ENCODE results near the gene UNC5A. TPM values are rescaled to one million over a fixed set of nuclear protein-coding genes. Genes with fewer than 3 reads are reported as not detected.

Gene UNC5A
- total and polyA plus RNA-seq, 2 of the 8 experiments (the other 6 are each of a cell fraction or from before 2014, with no cell fraction given): 4.0 to 7.6 TPM

DNA sequence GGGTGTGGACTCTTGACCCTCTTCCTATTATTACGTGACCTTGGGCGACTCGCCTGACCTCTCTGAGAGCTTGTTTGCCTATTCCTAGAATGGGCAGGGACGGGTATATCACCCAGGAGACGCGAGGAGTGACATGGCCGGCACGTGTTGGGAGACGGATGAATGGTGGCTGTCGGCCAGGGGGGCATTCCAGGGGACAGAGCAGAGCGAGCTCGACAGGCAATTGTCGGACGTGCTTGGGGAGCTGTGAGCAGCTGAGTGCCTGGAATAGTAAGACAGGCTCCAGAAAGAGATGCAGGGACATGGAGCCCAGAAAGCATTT lies 29.3 kb upstream of the UNC5A start:
- H3K9ac ChIP-seq (replicated peaks in 1 of 4; ENCODE audit: extremely low read depth in 1 of 4, low read depth in 3 of 4, low read length in 3 of 4): no peak overlapping the region
- H4K8ac ChIP-seq (ENCODE audit: extremely low read depth, insufficient read depth, low read length): peak overlapping the region; percentile 30; the same call in 1 of the 2 replicates
- no peak overlapping the region for H3K27ac ChIP-seq (ENCODE audit: low read depth, low read length)
- H3K27me3 ChIP-seq (replicated peaks in 1 of 4; ENCODE audit: control insufficient read depth in 3 of 4, extremely low read depth in 1 of 4, insufficient read depth in 3 of 4, low read length in 3 of 4): peaks cover 0 to 2% (median 0%) of the 10 kb centered on the region in 4 experiments; a peak in 1 of 7 replicates
- peaks cover 0 to 16% (median 11%) of the 10 kb centered on the region in 4 experiments; a peak in 6 of 7 replicates for H3K4me1 ChIP-seq (replicated peaks in 1 of 4; ENCODE audit: control insufficient read depth in 3 of 4, insufficient read depth in 4 of 4, low read length in 3 of 4)
- H3K36me3 ChIP-seq (ENCODE audit: control insufficient read depth in 2 of 4, insufficient read depth in 4 of 4, low read length in 3 of 4): no peaks in the 10 kb centered on the region
- peak overlapping the region; percentile 18; the same call in 1 of the 2 replicates for H2BK15ac ChIP-seq (ENCODE audit: low read length)
- no peaks in the 10 kb centered on the region; the same call in 1 of the 2 replicates for H3K23me2 ChIP-seq (ENCODE audit: low read depth, low read length)
- H3K79me2 ChIP-seq (ENCODE audit: control insufficient read depth in 1 of 2, insufficient read depth in 2 of 2, low read length in 2 of 2): no peaks in the 10 kb centered on the region
- no peaks in the 10 kb centered on the region for H3K79me1 ChIP-seq (ENCODE audit: low read depth, low read length)
- H4K91ac ChIP-seq (replicated peaks; ENCODE audit: insufficient read length, low read length): no peak overlapping the region
- H4K20me1 ChIP-seq (replicated peaks in 1 of 2; ENCODE audit: control insufficient read depth in 1 of 2, insufficient read depth in 2 of 2, low read length in 2 of 2): no peaks in the 10 kb centered on the region
- no peak overlapping the region for H2BK120ac ChIP-seq (replicated peaks; ENCODE audit: low read depth, low read length)
- H2BK5ac ChIP-seq (ENCODE audit: low read depth, low read length): no peak overlapping the region
- ChIA-PET CTCF (ENCODE audit: partially characterized antibody) (interaction anchor here (1.1 to 1.4 kb wide), 5 partner anchors 8 to 120 kb away, joined by 3 to 8 read pairs (median 4); no protein-coding TSS in a partner anchor), POLR2A (ENCODE audit: partially characterized antibody) (interaction anchor here (1.1 kb wide), 1 partner anchor 36 kb away, joined by 3 read pairs; no protein-coding TSS in a partner anchor)
- H3K4ac ChIP-seq (replicated peaks; ENCODE audit: insufficient read length, low read depth, low read length): no peak overlapping the region
- no peak overlapping the region for H2BK12ac ChIP-seq (ENCODE audit: low read depth, low read length)
- H3K56ac ChIP-seq (replicated peaks; ENCODE audit: insufficient read length, low read depth, low read length): no peak overlapping the region
- no peak overlapping the region for H2AK5ac ChIP-seq (ENCODE audit: low read depth, low read length)
- TF ChIP-seq CHD2 (IDR thresholded peaks at IDR 0.05; ENCODE audit: low read length): no peak
- no peak for TF ChIP-seq POLR2A (IDR thresholded peaks at IDR 0.05; ENCODE audit: control extremely low read depth in 1 of 2, low read depth in 2 of 2, low read length in 2 of 2)
- no peak for TF ChIP-seq GABPA (IDR thresholded peaks at IDR 0.05; ENCODE audit: borderline replicate concordance, insufficient read depth, low read length)
- TF ChIP-seq CTBP2 (IDR thresholded peaks at IDR 0.05; ENCODE audit: borderline replicate concordance, insufficient read depth, insufficient read length, low read length): no peak
- TF ChIP-seq, protein P1, sequence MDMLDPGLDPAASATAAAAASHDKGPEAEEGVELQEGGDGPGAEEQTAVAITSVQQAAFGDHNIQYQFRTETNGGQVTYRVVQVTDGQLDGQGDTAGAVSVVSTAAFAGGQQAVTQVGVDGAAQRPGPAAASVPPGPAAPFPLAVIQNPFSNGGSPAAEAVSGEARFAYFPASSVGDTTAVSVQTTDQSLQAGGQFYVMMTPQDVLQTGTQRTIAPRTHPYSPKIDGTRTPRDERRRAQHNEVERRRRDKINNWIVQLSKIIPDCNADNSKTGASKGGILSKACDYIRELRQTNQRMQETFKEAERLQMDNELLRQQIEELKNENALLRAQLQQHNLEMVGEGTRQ (IDR thresholded peaks at IDR 0.05; ENCODE audit: low read length): no peak
- no peak for TF ChIP-seq ZNF274 (IDR thresholded peaks at IDR 0.05; ENCODE audit: borderline replicate concordance, extremely low read depth, low read length)
- TF ChIP-seq RBBP5 (IDR thresholded peaks at IDR 0.05; ENCODE audit: borderline replicate concordance, low read depth, low read length): no peak
- TF ChIP-seq JUND (IDR thresholded peaks at IDR 0.05; ENCODE audit: low read length): no peak
- TF ChIP-seq SP2 (IDR thresholded peaks at IDR 0.05; ENCODE audit: low read length): no peak
- TF ChIP-seq CREB1 (IDR thresholded peaks at IDR 0.05): no peak
- no peak overlapping the region for H4K5ac ChIP-seq (ENCODE audit: insufficient read length, low read depth, low read length)
- H3K4me3 ChIP-seq (ENCODE audit: extremely low read depth in 1 of 4, insufficient read depth in 2 of 4, low read depth in 3 of 4, low read length in 4 of 4): no peak overlapping the region
- no peaks in the 10 kb centered on the region for H3K9me3 ChIP-seq (ENCODE audit: insufficient read depth in 2 of 2, low read depth in 1 of 2, low read length in 1 of 2)
- WGBS, 2 experiments (ENCODE audit: extremely low coverage in 1 of 2, insufficient coverage in 1 of 2, insufficient read length in 1 of 2, insufficient replicate concordance in 2 of 2, low coverage in 1 of 2, low lambda C conversion rate in 2 of 2, missing lambda C conversion rate in 1 of 2): 96% methylated on average over 14 of the region's 14 CpGs; no CpG with 5 or more reads in 1 of the 2 experiments
- no peak for DNase-seq (ENCODE audit: low read depth in 1 of 2, low spot score in 2 of 2)
- no peak overlapping the region for H3K23ac ChIP-seq (ENCODE audit: insufficient read length)
- H3K18ac ChIP-seq (ENCODE audit: extremely low read depth, low read length): no peak overlapping the region
- H3K14ac ChIP-seq (ENCODE audit: insufficient read length): no peak overlapping the region
- 0 out of 2 replicates have a peak overlapping the region, but pooled peaks have one; percentile 34 for H2BK20ac ChIP-seq (ENCODE audit: low read length)
- FAIRE-seq: no peak
- H2AFZ ChIP-seq (ENCODE audit: low read length): no peak overlapping the region
- no peak overlapping the region for H3K4me2 ChIP-seq (ENCODE audit: insufficient read depth in 1 of 2, low read depth in 2 of 2, low read length in 2 of 2)

Data from H1 (cell line).